ENCODE data around the gene PITPNM1. TPM values are rescaled to one million over a fixed set of nuclear protein-coding genes. Genes with fewer than 3 reads are reported as not detected.
A peak's percentile ranks its signal among the peaks of the same experiment; 100 is the strongest.

PITPNM1 gene
- total RNA-seq, 2 experiments from 2014 or later = 90.0 to 94.8 TPM

GRCh38 chr11:67455054-67455453 is 50.1 kb downstream of the PITPNM1 start, which contains the start of gene CABP4:
TSS of gene CABP4 (plus strand) at chr11:67455354. CDS start at chr11:67455424, 70 bp downstream.
- no peaks in the 10 kb centered on the region for H3K9me3 Mint-ChIP-seq
- DNase-seq (no peak), ATAC-seq (ENCODE audit: poor library complexity) (no peak)
- H3K4me3 Mint-ChIP-seq = no peak within 1 kb of the TSS
- no peaks in the 10 kb centered on the region for H3K27me3 Mint-ChIP-seq
- peaks cover 25% of the 10 kb centered on the region for H3K4me1 ChIP-seq (ENCODE audit: insufficient read depth, low read length)
- intact Hi-C loops (cut with DNase I, micrococcal nuclease) = no loop called here
- peaks cover 11% of the 10 kb centered on the region for H3K4me1 Mint-ChIP-seq (ENCODE audit: low read depth)
- no peaks in the 10 kb centered on the region for H3K9me3 ChIP-seq (ENCODE audit: control insufficient read depth in 1 of 2, insufficient read depth in 1 of 2, low read length in 2 of 2)
- H3K36me3 Mint-ChIP-seq (ENCODE audit: low read depth) = no peaks in the 10 kb centered on the region
- no peaks in the 10 kb centered on the region for H3K36me3 ChIP-seq (ENCODE audit: insufficient read depth, low read length)
- CTCF ChIA-PET = no interaction called here
- TF ChIP-seq, protein P1, sequence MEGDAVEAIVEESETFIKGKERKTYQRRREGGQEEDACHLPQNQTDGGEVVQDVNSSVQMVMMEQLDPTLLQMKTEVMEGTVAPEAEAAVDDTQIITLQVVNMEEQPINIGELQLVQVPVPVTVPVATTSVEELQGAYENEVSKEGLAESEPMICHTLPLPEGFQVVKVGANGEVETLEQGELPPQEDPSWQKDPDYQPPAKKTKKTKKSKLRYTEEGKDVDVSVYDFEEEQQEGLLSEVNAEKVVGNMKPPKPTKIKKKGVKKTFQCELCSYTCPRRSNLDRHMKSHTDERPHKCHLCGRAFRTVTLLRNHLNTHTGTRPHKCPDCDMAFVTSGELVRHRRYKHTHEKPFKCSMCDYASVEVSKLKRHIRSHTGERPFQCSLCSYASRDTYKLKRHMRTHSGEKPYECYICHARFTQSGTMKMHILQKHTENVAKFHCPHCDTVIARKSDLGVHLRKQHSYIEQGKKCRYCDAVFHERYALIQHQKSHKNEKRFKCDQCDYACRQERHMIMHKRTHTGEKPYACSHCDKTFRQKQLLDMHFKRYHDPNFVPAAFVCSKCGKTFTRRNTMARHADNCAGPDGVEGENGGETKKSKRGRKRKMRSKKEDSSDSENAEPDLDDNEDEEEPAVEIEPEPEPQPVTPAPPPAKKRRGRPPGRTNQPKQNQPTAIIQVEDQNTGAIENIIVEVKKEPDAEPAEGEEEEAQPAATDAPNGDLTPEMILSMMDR (IDR thresholded peaks at IDR 0.05) = no peak
- no peak within 1 kb of the TSS for H3K27ac ChIP-seq (ENCODE audit: low read depth in 1 of 2, low read length in 2 of 2)
- no peak within 1 kb of the TSS for H3K27ac Mint-ChIP-seq
- H3K27me3 ChIP-seq (ENCODE audit: control insufficient read depth in 1 of 2, insufficient read depth in 2 of 2, low read length in 2 of 2) = no peaks in the 10 kb centered on the region
- POLR2A ChIA-PET = interaction anchor here (0.7 to 16.8 kb wide), 4 partner anchors 11 to 50 kb away, joined by 3 to 110 read pairs (median 4); partner anchors contain the start of gene PTPRCAP
- no peak within 1 kb of the TSS for H3K4me3 ChIP-seq (ENCODE audit: low read length)

- no peak overlapping the region for H3K27ac Mint-ChIP-seq
- H3K9me3 Mint-ChIP-seq = no peaks in the 10 kb centered on the region
- no peaks in the 10 kb centered on the region for H3K36me3 Mint-ChIP-seq (ENCODE audit: low read depth)
- CTCF ChIA-PET = no interaction called here
- peaks cover 12% of the 10 kb centered on the region for H3K4me1 Mint-ChIP-seq (ENCODE audit: low read depth)
- intact Hi-C loops (cut with DNase I, micrococcal nuclease) = no loop called here
- no peaks in the 10 kb centered on the region for H3K27me3 Mint-ChIP-seq
- ATAC-seq (ENCODE audit: poor library complexity) (no peak), DNase-seq (no peak)
- TF ChIP-seq, protein P1 (IDR thresholded peaks at IDR 0.05) = no peak
- POLR2A ChIA-PET = interaction anchor here (0.9 to 16.8 kb wide), 2 partner anchors 15 to 43 kb away, joined by 4 to 110 read pairs; partner anchors contain the start of gene PTPRCAP
- Histone ChIP-seq H3K27me3 (ENCODE audit: control insufficient read depth in 1 of 2, insufficient read depth in 2 of 2, low read length in 2 of 2) (no peaks in the 10 kb centered on the region), H3K4me1 (ENCODE audit: insufficient read depth, low read length) (peaks cover 33% of the 10 kb centered on the region), H3K4me3 (ENCODE audit: low read length) (no peak overlapping the region), H3K36me3 (ENCODE audit: insufficient read depth, low read length) (no peaks in the 10 kb centered on the region), H3K9me3 (ENCODE audit: control insufficient read depth in 1 of 2, insufficient read depth in 1 of 2, low read length in 2 of 2) (no peaks in the 10 kb centered on the region), H3K27ac (ENCODE audit: low read depth in 1 of 2, low read length in 2 of 2) (no peak overlapping the region)
- H3K4me3 Mint-ChIP-seq = no peak overlapping the region
These were observed 51.1 kb downstream of the PITPNM1 start for GRCh38 chr11:67453816-67454732.

DNA sequence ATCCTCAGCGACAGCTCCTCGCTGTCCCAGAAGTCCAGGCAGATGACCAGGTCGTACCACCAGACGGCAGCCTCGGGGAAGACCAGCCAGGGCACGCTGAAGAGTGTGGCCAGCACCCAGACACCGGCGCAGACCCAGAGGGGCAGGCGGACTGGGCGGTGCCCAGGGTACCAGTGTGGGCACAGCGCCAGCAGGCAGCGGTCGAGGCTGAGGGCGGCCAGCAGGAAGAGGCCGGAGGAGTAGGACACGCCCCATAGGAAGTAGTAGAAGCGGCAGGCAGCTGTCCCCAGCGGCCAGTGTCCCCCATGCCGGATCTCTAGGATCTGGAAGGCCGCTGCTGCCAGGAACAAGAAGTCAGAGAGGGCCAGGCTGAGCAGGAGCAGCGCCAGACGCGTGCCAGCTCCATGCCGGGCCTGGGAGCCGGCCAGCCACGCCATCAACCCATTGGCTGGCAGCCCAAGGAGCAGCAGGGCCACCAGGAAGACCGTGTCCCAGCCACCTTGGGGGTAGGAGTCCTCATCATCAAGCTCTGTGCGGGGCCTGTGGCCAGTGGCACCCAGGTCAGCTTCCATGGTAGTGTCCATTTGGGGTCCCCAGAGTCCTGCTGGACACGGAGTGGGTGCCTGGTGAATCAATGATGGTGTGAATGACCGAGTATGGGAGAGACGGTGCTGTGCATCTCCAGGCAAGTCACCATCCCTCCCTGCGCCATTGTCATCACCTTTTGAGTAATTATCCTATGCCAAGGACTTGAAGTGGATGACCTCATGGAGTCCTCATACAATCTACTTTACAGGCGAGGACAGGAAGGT is 52.8 kb downstream of the PITPNM1 start, which contains the start of gene GPR152:
GPR152 (minus strand) TSS at position 589 of the 812 bp plus-strand sequence; CDS start at position 584, 5 bp downstream.
- intact Hi-C loops (cut with DNase I, micrococcal nuclease) = no loop called here
- ChIA-PET CTCF (no interaction called here), POLR2A (interaction anchor here (1.2 to 16.8 kb wide), 3 partner anchors 14 to 51 kb away, joined by 4 to 110 read pairs (median 6); partner anchors contain the start of genes PPP1CA and PTPRCAP)
- Mint-ChIP-seq H3K27ac (no peak within 1 kb of the TSS), H3K4me1 (ENCODE audit: low read depth) (peaks cover 24% of the 10 kb centered on the region), H3K4me3 (no peak within 1 kb of the TSS), H3K9me3 (no peaks in the 10 kb centered on the region), H3K36me3 (ENCODE audit: low read depth) (no peaks in the 10 kb centered on the region), H3K27me3 (no peaks in the 10 kb centered on the region)
- H3K4me3 ChIP-seq (ENCODE audit: low read length) = no peak within 1 kb of the TSS
- no peak within 1 kb of the TSS for H3K27ac ChIP-seq (ENCODE audit: low read depth in 1 of 2, low read length in 2 of 2)
- peaks cover 48% of the 10 kb centered on the region for H3K4me1 ChIP-seq (ENCODE audit: insufficient read depth, low read length)
- no peaks in the 10 kb centered on the region for H3K36me3 ChIP-seq (ENCODE audit: insufficient read depth, low read length)
- DNase-seq (peak in 1 of 14 experiments; percentile 12), ATAC-seq (ENCODE audit: poor library complexity) (no peak)
- TF ChIP-seq, protein P1 (IDR thresholded peaks at IDR 0.05) = no peak
- H3K27me3 ChIP-seq (ENCODE audit: control insufficient read depth in 1 of 2, insufficient read depth in 2 of 2, low read length in 2 of 2) = no peaks in the 10 kb centered on the region
- H3K9me3 ChIP-seq (ENCODE audit: control insufficient read depth in 1 of 2, insufficient read depth in 1 of 2, low read length in 2 of 2) = no peaks in the 10 kb centered on the region

Data from CD4-positive, alpha-beta T cell (primary cell).